HS-5 (cell line): ENCODE results near the gene ATG4D.

Experiments used
- DNase-seq: peaks from one replicate; pipeline ENCODE4 v3.0.0-alpha.2; 2012; ENCODE audit warnings: low read depth

ATG4D gene

GRCh38 chr19:10580979-10581631 is 37.4 kb downstream of the ATG4D start:
- peak; percentile 79 for DNase-seq

- no peak for DNase-seq
Measured at GRCh38 chr19:10582091-10582490, 38.4 kb downstream of the ATG4D start.

- no peak for DNase-seq
Measured at GRCh38 chr19:10583036-10583776, 39.5 kb downstream of the ATG4D start.

- DNase-seq: no peak
Measured at GRCh38 chr19:10586396-10586795, 42.7 kb downstream of the ATG4D start.

GRCh38 chr19:10587022-10587838 is 43.5 kb downstream of the ATG4D start, which contains the start of gene AP1M2:
TSS of gene AP1M2 (minus strand) at chr19:10587312. CDS start at chr19:10587231, 81 bp downstream.
- DNase-seq: no peak

GRCh38 chr19:10587839-10588150 is 44.1 kb downstream of the ATG4D start:
- DNase-seq: no peak

- no peak for DNase-seq
Measured at GRCh38 chr19:10593148-10593547, 49.4 kb downstream of the ATG4D start.

GRCh38 chr19:10593820-10594637 is 50.3 kb downstream of the ATG4D start:
- no peak for DNase-seq

GRCh38 chr19:10600149-10600548 is 56.4 kb downstream of the ATG4D start:
- DNase-seq: no peak

GRCh38 chr19:10601999-10602329 is 58.3 kb downstream of the ATG4D start:
- DNase-seq: no peak

- DNase-seq: peak; percentile 15
Measured at GRCh38 chr19:10602330-10603083, 58.8 kb downstream of the ATG4D start.
